GM21367 (cell line): ENCODE measurements around the gene GNA15.
"Not testable (repeated sequence)": the region's sequence is repeated elsewhere in the genome, so short reads cannot be mapped to it uniquely, and the experiment has no call there.

Experiments
- ATAC-seq: cut with Tn5 transposase; IDR thresholded peaks from one replicate; pipeline ENCODE4 v1.9.1; 2021; ENCODE audit not compliant: unreplicated experiment

GNA15 gene, protein sequence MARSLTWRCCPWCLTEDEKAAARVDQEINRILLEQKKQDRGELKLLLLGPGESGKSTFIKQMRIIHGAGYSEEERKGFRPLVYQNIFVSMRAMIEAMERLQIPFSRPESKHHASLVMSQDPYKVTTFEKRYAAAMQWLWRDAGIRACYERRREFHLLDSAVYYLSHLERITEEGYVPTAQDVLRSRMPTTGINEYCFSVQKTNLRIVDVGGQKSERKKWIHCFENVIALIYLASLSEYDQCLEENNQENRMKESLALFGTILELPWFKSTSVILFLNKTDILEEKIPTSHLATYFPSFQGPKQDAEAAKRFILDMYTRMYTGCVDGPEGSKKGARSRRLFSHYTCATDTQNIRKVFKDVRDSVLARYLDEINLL

DNA sequence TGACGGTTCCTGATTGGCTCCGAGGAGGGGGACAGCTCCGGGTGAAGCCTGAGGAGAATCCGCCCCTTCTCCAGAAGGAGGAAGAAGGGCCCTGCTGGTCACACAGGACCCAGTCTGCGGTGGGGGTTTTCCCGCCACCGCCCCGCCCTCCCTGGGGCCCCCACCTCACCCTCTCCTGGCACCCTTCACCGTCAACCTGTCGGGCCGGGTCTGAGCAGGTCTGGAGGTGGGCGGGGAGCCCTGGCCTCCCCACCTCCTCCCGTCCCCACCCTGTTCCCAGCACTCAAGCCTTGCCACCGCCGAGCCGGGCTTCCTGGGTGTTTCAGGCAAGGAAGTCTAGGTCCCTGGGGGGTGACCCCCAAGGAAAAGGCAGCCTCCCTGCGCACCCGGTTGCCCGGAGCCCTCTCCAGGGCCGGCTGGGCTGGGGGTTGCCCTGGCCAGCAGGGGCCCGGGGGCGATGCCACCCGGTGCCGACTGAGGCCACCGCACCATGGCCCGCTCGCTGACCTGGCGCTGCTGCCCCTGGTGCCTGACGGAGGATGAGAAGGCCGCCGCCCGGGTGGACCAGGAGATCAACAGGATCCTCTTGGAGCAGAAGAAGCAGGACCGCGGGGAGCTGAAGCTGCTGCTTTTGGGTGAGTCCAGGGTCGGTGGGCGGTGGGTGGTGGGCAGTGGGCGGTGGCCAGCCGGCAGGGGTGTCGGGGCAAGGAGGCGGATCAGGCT, at the start of gene GNA15:
Gene GNA15, plus strand, starts transcription at position 73 of the 723 bp plus-strand sequence. Its CDS starts 418 bp downstream, at position 491.
- no peak for ATAC-seq

DNA sequence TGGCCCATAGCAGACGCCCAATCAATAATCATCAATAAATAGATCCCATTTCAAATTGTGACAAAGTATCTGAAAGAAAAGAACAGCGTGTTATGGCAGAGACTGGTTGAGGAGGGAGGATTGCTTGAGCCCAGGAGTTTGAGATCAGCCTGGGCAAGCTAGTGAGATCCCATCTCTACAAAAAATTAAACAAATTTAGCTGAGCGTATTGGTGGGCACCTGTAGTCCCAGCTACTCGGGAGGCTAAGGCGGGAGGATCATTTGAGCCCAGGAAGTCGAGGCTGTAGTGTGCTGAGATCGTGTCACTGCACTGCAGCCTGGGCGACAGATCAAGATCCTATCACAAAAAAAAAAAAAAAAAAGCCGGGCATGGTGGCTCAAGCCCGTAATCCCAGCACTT, 48.1 kb upstream of the GNA15 start:
- no peak for ATAC-seq

DNA sequence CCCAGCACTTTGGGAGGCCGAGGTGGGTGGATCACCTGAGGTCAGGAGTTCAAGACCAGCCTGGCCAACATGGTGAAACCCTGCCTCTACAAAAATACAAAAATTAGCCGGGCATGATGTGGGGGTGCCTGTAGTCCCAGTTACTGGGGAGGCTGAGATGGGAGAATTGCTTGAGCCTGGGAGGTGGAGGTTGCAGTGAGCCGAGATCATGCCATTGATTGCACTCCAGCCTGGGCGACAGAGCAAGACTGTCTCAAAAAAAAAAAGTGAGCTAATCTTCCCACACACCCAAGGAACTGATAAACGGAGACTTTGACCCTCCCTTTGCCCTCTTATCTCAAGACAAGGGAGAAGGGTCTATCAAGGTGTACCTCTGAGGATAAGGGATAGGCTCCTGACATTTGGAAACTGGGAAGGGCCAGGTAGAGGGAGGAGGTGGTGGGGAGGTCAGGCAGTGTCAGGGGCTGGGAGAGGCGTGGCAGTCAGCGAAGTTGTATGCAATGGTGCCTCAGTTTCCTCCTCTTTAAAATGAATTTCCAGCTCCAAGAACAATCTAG, 46.5 kb upstream of the GNA15 start:
- not testable (repeated sequence) for ATAC-seq

DNA sequence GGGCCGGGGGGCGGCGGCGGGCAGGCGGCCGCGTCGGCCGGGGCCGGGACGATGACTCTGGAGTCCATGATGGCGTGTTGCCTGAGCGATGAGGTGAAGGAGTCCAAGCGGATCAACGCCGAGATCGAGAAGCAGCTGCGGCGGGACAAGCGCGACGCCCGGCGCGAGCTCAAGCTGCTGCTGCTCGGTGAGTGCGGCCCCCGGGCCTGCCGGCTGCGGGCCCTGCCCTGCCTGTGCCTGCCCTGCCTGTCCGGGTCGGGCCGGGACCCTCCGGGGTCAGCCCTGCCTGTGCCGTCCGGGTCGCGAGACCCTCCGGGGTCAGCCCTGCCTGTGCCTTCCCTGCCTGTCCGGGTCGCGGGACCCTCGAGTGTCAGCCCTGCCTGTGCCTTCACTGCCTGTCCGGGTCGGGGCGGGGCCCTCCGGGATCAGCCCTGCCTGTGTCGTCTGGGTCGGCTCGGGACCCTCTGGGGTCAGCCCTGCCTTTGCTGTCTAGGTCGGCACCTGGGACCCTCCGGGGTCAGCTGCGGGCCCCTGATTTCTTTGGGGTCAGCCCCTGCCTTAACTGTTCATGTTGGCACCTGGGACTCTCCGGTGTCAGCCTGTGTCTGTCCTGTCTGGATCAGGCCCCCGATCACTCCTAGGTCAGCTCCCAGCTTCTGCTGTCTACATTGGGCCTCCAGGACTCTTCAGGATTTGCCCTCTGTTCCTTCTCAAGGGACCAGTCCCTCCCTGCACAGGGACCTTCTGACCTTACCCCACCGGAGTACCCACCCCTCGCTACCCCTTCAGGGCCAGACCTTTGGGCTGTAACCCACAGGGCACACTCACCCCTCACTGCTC, 41.0 kb upstream of the GNA15 start:
- ATAC-seq = no peak

DNA sequence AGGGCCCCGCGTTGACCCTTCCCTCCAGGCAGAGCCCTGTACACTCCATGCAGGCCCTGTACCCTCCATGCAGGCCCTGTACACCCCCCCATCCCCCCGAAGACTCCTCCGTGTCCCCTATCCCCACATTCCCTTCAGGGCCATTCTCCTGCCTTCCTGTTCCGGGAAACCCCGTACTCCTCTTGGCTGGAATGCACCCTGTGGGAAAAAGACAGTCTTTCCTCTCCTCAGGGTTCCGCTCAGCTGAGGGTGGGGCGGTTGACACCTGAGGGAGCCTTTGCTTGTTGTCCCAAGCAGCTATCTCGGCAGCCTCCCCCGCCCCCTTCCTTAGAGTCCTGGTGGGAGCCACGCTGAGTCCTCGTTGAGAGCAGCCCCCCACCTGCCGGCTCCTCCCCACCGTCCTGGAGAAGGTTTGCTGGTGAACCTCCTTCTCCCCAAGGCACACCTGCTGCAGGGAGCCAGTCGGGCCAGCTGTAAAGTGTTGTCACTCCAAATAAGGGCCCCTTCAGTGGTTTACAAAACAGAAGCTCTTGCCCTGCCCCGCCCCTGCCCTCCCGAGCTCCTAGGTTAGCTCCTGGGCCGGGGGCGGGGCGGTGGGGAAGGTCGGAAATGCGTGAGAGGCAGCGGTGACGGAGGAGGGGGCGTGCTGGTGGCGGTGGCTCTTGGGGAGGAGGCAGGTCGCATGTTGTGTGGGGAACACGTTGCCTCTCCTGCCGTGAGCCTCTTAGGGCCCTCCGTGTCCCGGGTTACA, 40.2 kb upstream of the GNA15 start:
- ATAC-seq = no peak

DNA sequence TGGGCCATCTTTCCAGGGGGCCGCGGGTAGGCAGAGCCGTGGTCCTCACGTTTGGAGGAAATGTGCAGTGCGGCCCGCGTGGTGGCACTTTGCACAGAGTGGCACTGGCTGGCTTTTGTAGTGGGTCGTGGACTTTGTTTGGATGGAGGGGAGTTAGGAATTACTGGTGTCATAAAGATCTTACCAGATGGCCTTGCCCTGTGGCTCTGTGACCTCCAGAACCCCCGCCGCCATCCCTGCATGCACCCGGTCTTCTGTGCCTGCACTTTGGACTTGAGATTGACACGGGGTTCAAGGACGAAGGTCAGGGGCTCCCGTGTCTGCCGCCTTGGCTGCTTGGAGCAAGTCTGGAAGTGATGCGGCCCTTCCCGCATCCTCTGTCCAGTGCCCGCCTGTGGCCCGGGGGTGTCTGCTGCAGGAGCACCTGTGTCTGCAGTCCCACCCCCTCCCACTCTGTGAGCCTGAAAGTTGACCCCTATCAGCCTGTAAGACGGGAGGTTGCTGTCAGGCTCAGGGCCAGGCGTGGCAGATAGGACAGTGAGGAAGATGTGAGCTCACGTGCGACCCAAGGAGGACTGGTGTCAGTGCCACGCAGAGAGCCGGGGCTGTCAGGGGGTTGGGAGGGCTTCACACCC, 39.4 kb upstream of the GNA15 start:
- ATAC-seq = no peak

DNA sequence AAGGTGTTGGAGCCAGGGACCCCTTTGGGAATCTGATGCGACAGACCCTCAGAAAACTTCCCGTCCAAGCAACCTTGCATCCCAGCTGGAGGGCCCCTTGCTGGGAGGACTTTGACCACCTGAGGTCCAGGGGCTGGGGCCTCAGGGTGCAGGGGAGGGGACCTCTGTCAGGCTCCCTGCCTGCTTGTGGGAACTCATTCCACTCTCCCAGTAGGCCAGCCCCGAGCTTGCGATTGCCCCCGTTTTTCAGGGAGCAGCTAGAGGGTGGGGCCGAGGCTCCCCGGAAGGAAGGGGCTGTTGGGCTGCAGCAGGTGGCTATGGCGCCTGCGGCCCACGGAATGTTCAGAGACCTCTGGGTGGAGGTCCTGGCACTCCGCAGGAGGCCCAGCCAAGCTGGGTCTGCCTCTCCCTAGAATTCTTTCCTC, 38.9 kb upstream of the GNA15 start:
- no peak for ATAC-seq

DNA sequence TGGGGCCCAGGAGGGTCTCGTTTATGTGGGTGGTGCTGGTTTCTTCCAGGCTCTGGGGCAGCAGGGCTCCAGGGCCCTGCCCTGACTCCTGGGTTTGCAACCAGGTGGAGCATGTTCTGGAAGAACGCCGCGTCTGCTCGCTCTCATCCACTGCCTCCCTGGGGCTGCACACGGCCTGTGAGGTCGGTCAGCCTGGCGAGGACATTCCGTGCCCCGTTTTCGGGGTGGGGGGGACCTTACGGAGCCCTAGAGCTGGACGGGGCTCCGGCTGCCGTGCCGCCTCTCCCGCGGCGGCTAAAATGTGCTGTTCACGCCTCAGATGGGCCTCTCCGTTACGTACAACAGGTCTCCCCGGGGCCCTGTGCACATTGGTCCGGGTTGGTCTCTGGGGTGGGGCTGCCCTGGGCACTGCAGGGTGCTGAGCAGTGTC, 38.4 kb upstream of the GNA15 start:
- no peak for ATAC-seq

DNA sequence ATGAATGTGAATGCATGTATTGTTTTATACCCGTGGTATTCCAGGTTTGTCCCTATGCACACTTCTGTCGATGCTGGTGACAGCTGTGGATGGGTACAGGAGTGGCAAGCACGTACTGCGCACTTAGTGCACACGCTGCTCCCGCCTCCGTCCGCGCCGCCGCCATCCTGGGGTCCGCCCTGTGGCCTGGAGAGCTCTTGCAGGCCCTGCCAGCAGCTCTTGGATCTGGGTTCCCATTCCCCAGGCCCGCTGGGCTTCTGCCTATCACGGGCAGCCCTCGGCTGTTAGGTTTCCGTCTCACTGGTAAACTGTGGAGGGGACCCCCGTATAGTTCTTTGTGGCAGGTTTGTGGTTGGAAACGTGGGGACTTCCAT, 37.7 kb upstream of the GNA15 start:
- ATAC-seq = no peak

DNA sequence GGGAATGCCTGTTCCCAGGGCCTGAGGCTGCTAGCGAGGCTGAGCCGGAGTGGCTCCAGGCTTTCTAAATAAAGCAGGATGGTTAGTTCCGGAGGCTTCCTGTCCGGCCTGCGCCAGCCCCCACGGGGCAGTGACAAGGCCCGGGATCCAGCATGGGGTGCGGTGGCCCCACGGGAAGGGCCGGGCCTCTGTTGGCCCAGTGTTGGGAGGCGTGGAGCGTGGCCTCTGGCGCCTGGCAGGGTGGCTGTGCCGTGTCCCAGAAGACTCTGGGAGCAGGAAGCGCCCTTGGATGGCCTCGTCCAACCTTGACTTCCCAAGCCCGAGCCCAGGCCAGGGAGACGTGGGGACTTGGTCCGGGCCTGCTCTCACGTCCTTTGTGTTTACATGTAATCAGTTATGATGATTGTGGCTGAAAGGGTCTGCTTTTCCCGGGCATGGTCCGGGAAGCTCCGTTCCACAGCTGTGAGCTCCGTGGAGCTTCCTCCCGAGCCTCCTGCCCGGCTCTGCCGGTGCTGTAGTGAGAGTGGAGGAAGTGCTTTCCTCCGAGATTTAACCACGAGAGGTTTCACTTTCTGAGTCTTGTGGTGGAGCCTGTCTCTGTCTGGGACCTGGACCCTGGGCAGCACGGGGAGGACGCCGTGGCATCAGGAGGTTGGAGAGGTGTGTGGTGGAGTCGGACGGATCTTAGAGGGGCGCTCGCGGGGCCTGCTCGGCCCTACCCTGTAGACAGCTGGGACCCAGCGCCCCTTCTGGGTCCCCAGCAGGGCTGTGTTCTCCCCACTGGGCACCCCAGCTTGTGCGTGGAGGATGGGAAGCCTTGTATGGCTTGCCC, 37.1 kb upstream of the GNA15 start:
- no peak for ATAC-seq

DNA sequence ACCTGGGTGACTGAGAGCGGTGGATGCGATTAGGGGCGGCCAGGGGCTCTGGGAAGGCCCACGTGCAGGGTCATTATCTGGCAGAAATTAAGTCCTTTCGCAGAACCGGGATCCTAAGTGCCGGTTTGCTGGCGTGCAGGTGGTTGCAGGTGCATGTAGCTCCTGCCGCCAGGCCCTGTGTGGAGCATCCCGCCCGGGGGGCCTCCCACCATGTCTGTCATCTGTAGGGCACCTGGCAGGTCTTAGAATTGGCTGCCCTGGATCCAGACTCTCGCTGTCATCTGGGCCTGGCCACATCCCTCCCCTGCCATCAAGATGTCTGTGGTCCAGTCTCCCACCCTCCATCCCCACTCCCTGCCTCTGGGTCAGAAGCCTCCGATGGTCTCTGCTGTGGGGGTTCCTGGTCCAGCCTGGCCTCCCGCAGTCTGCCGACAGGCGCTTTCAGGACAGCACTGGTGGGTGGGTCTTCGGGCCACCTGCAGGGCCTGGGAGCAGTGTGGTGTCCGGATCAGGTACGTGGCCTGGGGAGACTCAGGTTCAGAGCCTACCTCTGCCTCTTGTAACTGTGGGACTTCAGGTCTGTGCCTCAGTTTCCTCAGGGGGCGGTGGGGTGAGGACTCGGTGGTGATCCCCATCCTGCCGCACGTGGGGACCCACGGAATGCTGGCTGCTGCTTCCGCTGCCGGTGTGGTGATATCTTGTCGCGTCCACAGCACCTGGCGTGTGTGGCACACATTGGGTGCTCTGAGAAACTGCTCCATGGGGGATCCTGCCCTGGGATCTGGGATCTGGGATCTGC, 36.3 kb upstream of the GNA15 start:
- no peak for ATAC-seq

DNA sequence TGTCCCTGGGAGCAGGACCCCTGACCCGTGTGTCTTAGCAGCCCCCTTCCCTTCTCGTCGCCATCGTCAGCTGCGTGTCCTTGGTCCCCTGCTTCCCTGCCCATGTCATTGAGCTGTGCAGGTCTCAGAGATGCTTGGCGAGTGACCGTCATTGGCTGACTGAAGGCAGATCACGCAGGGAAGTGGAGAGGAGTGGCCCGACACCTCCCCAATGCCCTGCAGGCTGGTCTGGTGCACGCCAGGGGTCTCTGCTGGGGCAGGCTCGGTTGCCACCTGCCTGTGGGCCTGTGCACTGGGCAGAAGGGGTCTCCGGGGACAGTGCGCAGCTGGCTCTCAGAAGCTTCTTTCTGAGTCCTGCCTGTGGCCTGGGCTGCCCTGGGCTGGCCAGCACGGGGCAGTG, 35.5 kb upstream of the GNA15 start:
- ATAC-seq = no peak

DNA sequence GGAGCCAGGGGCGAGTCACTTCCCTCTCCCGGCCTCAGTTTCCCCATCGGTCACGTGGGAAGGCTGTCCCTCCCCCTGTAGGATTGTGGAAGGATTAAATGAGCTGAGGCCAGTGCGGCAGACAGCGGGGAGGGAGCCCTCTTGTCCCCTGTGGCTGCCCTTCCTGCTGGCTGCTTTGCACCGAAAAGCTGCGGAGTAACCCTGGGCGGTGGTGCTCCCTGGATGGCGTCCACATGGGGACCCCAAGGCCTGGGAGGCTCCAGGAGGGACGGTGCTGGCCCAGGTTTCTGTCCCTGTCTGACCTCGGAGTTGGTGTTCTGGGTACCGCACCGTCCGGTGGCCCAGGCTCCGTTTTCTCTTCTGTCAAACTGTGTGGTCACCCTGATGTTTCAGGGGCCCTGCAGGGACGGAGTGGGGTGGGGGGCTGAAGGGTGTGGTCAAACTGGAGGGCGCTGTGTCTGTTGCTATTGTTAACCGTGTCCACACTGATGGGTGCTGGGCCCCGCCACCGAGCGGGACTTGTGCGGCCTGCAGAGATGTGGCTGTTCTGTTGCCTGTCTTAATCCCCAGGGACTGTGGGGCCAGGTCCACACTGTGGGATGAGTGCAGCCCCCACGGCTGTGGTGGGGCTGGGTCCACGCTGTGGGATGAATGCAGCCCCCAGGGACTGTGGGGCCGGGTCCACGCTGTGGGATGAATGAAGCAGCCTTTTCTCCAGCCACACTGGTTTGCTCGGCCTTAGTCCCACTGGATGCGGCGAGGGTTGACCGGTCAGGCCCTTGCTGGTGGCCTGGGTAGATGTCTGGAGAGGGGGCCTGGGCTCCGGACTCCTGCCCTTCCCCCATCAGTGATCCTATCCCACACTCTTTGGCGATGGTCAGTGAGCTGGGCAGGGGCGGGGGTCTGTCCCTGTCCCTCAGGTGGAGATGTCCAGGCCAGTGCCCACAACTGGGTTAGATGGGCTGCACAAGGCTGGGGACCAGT, 34.8 kb upstream of the GNA15 start:
- no peak for ATAC-seq

DNA sequence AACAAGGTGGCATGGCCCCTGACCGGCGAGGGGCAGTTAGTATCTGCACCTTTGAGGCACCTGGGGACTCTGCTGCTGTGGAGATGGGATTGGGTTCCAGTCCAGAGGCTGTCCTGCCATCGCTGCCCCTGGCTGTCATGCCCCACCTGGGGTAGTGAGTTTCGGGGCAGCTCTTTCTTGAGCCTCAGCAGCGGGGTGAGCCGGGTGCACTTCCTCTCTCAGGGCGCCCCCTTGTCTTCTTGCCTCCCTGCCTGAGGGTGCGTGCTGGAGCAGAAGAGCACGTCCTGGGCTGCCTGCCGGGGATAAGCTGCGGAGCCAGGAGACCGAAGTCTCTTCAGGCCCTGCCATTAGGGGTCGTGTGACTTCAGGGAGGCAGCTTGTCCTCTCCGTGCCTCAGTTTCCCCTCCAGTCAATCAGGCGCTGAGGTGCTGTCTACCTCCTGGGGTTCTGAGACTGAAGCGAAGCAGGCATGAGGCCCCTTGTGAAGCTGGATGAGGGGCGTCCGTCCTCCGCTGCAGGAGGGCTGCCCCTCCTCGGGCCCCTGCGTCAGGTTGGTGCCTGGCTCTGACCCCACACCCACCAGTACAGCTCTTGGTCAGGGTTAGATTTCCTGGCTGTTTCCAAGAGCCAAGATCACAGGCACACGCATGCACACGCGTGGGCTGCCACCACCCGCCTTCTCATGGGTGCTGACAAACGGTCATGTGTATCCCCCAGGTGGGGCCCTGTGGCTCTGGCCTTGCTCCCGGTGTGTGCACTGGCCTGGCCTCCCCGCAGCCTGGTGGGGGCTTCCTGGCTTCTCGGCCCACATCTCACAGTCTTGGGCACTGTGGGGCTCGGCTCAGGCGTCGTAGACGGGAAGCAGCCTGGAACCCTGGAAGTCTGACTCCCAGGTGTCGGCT, 33.3 kb upstream of the GNA15 start:
- no peak for ATAC-seq

DNA sequence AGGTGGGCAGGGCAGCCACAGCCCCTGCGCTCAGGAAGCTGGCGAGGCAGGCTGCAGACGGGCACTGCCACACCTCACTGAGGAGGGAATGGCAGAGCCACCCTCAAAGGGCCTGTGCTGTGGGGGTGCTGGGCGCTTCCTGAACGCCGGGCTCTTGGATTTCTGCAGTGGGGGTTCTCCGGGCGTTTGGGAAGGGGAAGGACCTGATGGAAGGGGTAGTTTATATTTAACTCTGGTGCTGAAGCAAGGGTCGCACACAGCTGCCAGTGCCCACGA, 31.2 kb upstream of the GNA15 start:
- ATAC-seq = no peak
